ENCODE data around the gene THBS4.
A peak's percentile ranks its signal among the peaks of the same experiment; 100 is the strongest.

THBS4 gene

GRCh38 chr5:80116465-80116864 lies 81.3 kb downstream of the THBS4 start:
- H3K4me3 ChIP-seq (ENCODE audit: control insufficient read depth, low read depth, low read length): no peak overlapping the region
- DNase-seq (ENCODE audit: low read depth): no peak
- TF ChIP-seq CTCF (conservative IDR thresholded peaks at IDR 0.05; ENCODE audit: control insufficient read depth, insufficient read depth, low read depth, low read length): no peak

GRCh38 chr5:80117446-80117845 lies 82.3 kb downstream of the THBS4 start:
- TF ChIP-seq CTCF (conservative IDR thresholded peaks at IDR 0.05; ENCODE audit: control insufficient read depth, insufficient read depth, low read depth, low read length): no peak
- no peak overlapping the region for H3K4me3 ChIP-seq (ENCODE audit: control insufficient read depth, low read depth, low read length)
- DNase-seq (ENCODE audit: low read depth): peak; percentile 14

- H3K4me3 ChIP-seq (ENCODE audit: control insufficient read depth, low read depth, low read length): no peak overlapping the region
- no peak for TF ChIP-seq CTCF (conservative IDR thresholded peaks at IDR 0.05; ENCODE audit: control insufficient read depth, insufficient read depth, low read depth, low read length)
- no peak for DNase-seq (ENCODE audit: low read depth)
Measured at GRCh38 chr5:80119372-80119771, 84.2 kb downstream of the THBS4 start.

GRCh38 chr5:80122579-80122978 lies 87.4 kb downstream of the THBS4 start:
- DNase-seq (ENCODE audit: low read depth): no peak
- TF ChIP-seq CTCF (conservative IDR thresholded peaks at IDR 0.05; ENCODE audit: control insufficient read depth, insufficient read depth, low read depth, low read length): no peak
- no peak overlapping the region for H3K4me3 ChIP-seq (ENCODE audit: control insufficient read depth, low read depth, low read length)

DNA sequence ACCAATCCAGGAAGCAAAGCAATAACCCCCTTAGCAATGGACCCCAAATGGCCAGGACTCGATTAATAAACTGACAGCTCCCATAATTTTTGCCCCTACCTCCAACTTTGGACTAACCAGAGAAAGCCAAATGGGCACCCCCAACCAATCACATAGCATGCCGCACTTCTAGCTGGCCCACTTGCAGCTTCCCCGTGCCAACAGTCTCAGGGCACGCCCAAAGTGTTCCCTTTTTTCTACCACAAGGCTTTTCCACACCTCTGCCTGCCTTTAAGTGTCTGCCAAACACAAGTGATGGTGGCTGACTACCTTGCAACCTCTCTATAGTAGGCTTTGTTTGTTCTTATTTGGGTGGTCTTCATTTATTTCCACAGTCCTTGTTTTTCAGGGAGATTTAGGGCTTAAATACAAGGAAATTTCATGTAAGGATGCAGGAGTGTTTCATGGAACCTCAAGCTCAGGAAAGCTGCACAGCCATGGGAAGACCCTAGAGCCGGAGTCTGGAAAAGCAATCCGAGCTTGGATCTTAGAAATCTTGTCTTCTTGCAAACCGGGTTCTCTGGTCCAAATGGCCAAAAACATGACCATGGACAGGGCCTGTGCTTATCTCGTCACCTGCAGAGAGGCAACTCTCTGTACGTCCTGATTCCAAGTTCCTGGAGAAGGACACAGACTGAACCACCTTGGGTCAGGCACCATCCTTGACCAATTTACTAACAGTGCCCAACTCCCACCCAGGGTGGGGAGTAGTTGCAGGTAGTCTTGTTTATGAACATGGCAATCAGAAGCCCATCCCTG lies 89.2 kb downstream of the THBS4 start:
- no peak for TF ChIP-seq CTCF (conservative IDR thresholded peaks at IDR 0.05; ENCODE audit: control insufficient read depth, insufficient read depth, low read depth, low read length)
- DNase-seq (ENCODE audit: low read depth): no peak
- no peak overlapping the region for H3K4me3 ChIP-seq (ENCODE audit: control insufficient read depth, low read depth, low read length)

GRCh38 chr5:80125022-80125961 lies 90.1 kb downstream of the THBS4 start:
- no peak for TF ChIP-seq CTCF (conservative IDR thresholded peaks at IDR 0.05; ENCODE audit: control insufficient read depth, insufficient read depth, low read depth, low read length)
- no peak for DNase-seq (ENCODE audit: low read depth)
- no peak overlapping the region for H3K4me3 ChIP-seq (ENCODE audit: control insufficient read depth, low read depth, low read length)

Data from fibroblast of mammary gland (primary cell).